ENCODE measurements around the gene BOLL.

DNA sequence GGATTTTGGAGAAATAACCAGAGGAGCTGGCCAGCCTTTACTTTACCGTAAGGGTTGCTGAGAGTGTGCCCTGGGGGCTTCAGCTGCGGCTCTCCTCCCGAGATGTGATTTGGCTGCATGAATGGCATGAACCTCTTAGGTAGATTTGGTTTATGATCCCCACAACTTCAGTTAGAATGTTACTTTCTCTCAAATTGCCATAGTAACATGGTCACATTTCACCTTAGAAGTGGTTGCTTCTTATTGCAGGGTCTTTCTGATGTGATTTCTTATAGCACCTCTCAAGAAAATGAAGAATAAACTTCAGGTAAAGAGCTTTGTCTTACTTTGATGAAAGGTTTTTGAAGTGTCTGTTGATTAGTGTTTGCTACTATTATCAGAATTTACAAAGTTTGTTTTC, 24.9 kb upstream of the BOLL start:
- TF ChIP-seq, protein P1, sequence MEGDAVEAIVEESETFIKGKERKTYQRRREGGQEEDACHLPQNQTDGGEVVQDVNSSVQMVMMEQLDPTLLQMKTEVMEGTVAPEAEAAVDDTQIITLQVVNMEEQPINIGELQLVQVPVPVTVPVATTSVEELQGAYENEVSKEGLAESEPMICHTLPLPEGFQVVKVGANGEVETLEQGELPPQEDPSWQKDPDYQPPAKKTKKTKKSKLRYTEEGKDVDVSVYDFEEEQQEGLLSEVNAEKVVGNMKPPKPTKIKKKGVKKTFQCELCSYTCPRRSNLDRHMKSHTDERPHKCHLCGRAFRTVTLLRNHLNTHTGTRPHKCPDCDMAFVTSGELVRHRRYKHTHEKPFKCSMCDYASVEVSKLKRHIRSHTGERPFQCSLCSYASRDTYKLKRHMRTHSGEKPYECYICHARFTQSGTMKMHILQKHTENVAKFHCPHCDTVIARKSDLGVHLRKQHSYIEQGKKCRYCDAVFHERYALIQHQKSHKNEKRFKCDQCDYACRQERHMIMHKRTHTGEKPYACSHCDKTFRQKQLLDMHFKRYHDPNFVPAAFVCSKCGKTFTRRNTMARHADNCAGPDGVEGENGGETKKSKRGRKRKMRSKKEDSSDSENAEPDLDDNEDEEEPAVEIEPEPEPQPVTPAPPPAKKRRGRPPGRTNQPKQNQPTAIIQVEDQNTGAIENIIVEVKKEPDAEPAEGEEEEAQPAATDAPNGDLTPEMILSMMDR (IDR thresholded peaks at IDR 0.05), result no peak
- no peak for TF ChIP-seq POLR2A (IDR thresholded peaks at IDR 0.05)
